Measurements from ENCODE around the gene SLC25A23.
A peak's percentile ranks its signal among the peaks of the same experiment; 100 is the strongest.

The SLC25A23 gene

GRCh38 chr19:6491802-6492592, 32.4 kb upstream of the SLC25A23 start:
- Histone ChIP-seq H3K4me3 (ENCODE audit: low read length) (no peak overlapping the region), H3K9ac (ENCODE audit: low read length) (no peak overlapping the region), H3K4me1 (ENCODE audit: control insufficient read depth, insufficient read depth, low read length) (no peaks in the 10 kb centered on the region), H3K27me3 (ENCODE audit: control insufficient read depth, insufficient read depth, low read length) (no peaks in the 10 kb centered on the region), H3K36me3 (ENCODE audit: control insufficient read depth, insufficient read depth, low read length) (no peaks in the 10 kb centered on the region), H3K27ac (ENCODE audit: low read depth, low read length) (no peak overlapping the region)

GRCh38 chr19:6490134-6490533, 30.5 kb upstream of the SLC25A23 start:
- no peak overlapping the region for H3K4me3 ChIP-seq (ENCODE audit: low read length)
- no peak overlapping the region for H3K9ac ChIP-seq (ENCODE audit: low read length)
- H3K27me3 ChIP-seq (ENCODE audit: control insufficient read depth, insufficient read depth, low read length), result no peaks in the 10 kb centered on the region
- H3K27ac ChIP-seq (ENCODE audit: low read depth, low read length), result no peak overlapping the region
- H3K4me1 ChIP-seq (ENCODE audit: control insufficient read depth, insufficient read depth, low read length), result no peaks in the 10 kb centered on the region
- H3K36me3 ChIP-seq (ENCODE audit: control insufficient read depth, insufficient read depth, low read length), result no peaks in the 10 kb centered on the region

- Histone ChIP-seq H3K27ac (ENCODE audit: low read depth, low read length) (no peak overlapping the region), H3K4me1 (ENCODE audit: control insufficient read depth, insufficient read depth, low read length) (no peaks in the 10 kb centered on the region), H3K4me3 (ENCODE audit: low read length) (peak overlapping the region; percentile 33), H3K36me3 (ENCODE audit: control insufficient read depth, insufficient read depth, low read length) (no peaks in the 10 kb centered on the region), H3K27me3 (ENCODE audit: control insufficient read depth, insufficient read depth, low read length) (no peaks in the 10 kb centered on the region), H3K9ac (ENCODE audit: low read length) (no peak overlapping the region)
Observed at GRCh38 chr19:6489278-6490061, 29.9 kb upstream of the SLC25A23 start.

GRCh38 chr19:6484831-6485230, 25.2 kb upstream of the SLC25A23 start:
- no peaks in the 10 kb centered on the region for H3K36me3 ChIP-seq (ENCODE audit: control insufficient read depth, insufficient read depth, low read length)
- no peak overlapping the region for H3K9ac ChIP-seq (ENCODE audit: low read length)
- H3K27me3 ChIP-seq (ENCODE audit: control insufficient read depth, insufficient read depth, low read length), result peaks cover 3% of the 10 kb centered on the region
- H3K27ac ChIP-seq (ENCODE audit: low read depth, low read length), result no peak overlapping the region
- H3K4me1 ChIP-seq (ENCODE audit: control insufficient read depth, insufficient read depth, low read length), result no peaks in the 10 kb centered on the region
- no peak overlapping the region for H3K4me3 ChIP-seq (ENCODE audit: low read length)

- no peak overlapping the region for H3K27ac ChIP-seq (ENCODE audit: low read depth, low read length)
- H3K27me3 ChIP-seq (ENCODE audit: control insufficient read depth, insufficient read depth, low read length), result peaks cover 3% of the 10 kb centered on the region
- no peak overlapping the region for H3K9ac ChIP-seq (ENCODE audit: low read length)
- no peak overlapping the region for H3K4me3 ChIP-seq (ENCODE audit: low read length)
- H3K4me1 ChIP-seq (ENCODE audit: control insufficient read depth, insufficient read depth, low read length), result no peaks in the 10 kb centered on the region
- H3K36me3 ChIP-seq (ENCODE audit: control insufficient read depth, insufficient read depth, low read length), result no peaks in the 10 kb centered on the region
Observed at GRCh38 chr19:6484230-6484629, 24.6 kb upstream of the SLC25A23 start.

- H3K27me3 ChIP-seq (ENCODE audit: control insufficient read depth, insufficient read depth, low read length), result peaks cover 3% of the 10 kb centered on the region
- H3K36me3 ChIP-seq (ENCODE audit: control insufficient read depth, insufficient read depth, low read length), result no peaks in the 10 kb centered on the region
- no peak overlapping the region for H3K4me3 ChIP-seq (ENCODE audit: low read length)
- no peak overlapping the region for H3K9ac ChIP-seq (ENCODE audit: low read length)
- no peak overlapping the region for H3K27ac ChIP-seq (ENCODE audit: low read depth, low read length)
- no peaks in the 10 kb centered on the region for H3K4me1 ChIP-seq (ENCODE audit: control insufficient read depth, insufficient read depth, low read length)
Observed at GRCh38 chr19:6483235-6483634, 23.6 kb upstream of the SLC25A23 start.

- H3K27ac ChIP-seq (ENCODE audit: low read depth, low read length), result no peak overlapping the region
- H3K4me1 ChIP-seq (ENCODE audit: control insufficient read depth, insufficient read depth, low read length), result no peaks in the 10 kb centered on the region
- H3K36me3 ChIP-seq (ENCODE audit: control insufficient read depth, insufficient read depth, low read length), result no peaks in the 10 kb centered on the region
- no peak overlapping the region for H3K9ac ChIP-seq (ENCODE audit: low read length)
- peak overlapping the region; percentile 52 for H3K4me3 ChIP-seq (ENCODE audit: low read length)
- peaks cover 3% of the 10 kb centered on the region for H3K27me3 ChIP-seq (ENCODE audit: control insufficient read depth, insufficient read depth, low read length)
Observed at GRCh38 chr19:6482343-6482686, 22.7 kb upstream of the SLC25A23 start.

GRCh38 chr19:6481541-6482342, 22.1 kb upstream of the SLC25A23 start, which contains the start of gene DENND1C:
DENND1C (minus strand) TSS chr19:6481787; CDS start chr19:6481695, 92 bp downstream.
- Histone ChIP-seq H3K36me3 (ENCODE audit: control insufficient read depth, insufficient read depth, low read length) (no peaks in the 10 kb centered on the region), H3K27ac (ENCODE audit: low read depth, low read length) (no peak within 1 kb of the TSS), H3K27me3 (ENCODE audit: control insufficient read depth, insufficient read depth, low read length) (peaks cover 7% of the 10 kb centered on the region), H3K4me1 (ENCODE audit: control insufficient read depth, insufficient read depth, low read length) (no peaks in the 10 kb centered on the region), H3K9ac (ENCODE audit: low read length) (peak within 1 kb of the TSS; percentile 38), H3K4me3 (ENCODE audit: low read length) (peak within 1 kb of the TSS; percentile 52)

GRCh38 chr19:6480848-6481415, 21.3 kb upstream of the SLC25A23 start:
- Histone ChIP-seq H3K27ac (ENCODE audit: low read depth, low read length) (no peak overlapping the region), H3K4me3 (ENCODE audit: low read length) (peak overlapping the region; percentile 52)

GRCh38 chr19:6479836-6480398, 20.3 kb upstream of the SLC25A23 start:
- Histone ChIP-seq H3K4me1 (ENCODE audit: control insufficient read depth, insufficient read depth, low read length) (no peaks in the 10 kb centered on the region), H3K27ac (ENCODE audit: low read depth, low read length) (no peak overlapping the region), H3K36me3 (ENCODE audit: control insufficient read depth, insufficient read depth, low read length) (no peaks in the 10 kb centered on the region), H3K4me3 (ENCODE audit: low read length) (no peak overlapping the region), H3K9ac (ENCODE audit: low read length) (no peak overlapping the region), H3K27me3 (ENCODE audit: control insufficient read depth, insufficient read depth, low read length) (peaks cover 18% of the 10 kb centered on the region)

More at GRCh38 chr19:6480848-6481415, 21.3 kb upstream of the SLC25A23 start:
- Histone ChIP-seq H3K4me1 (ENCODE audit: control insufficient read depth, insufficient read depth, low read length) (no peaks in the 10 kb centered on the region), H3K36me3 (ENCODE audit: control insufficient read depth, insufficient read depth, low read length) (no peaks in the 10 kb centered on the region), H3K9ac (ENCODE audit: low read length) (peak overlapping the region; percentile 38), H3K27me3 (ENCODE audit: control insufficient read depth, insufficient read depth, low read length) (peaks cover 11% of the 10 kb centered on the region)

GRCh38 chr19:6478815-6479214, 19.2 kb upstream of the SLC25A23 start:
- Histone ChIP-seq H3K4me1 (ENCODE audit: control insufficient read depth, insufficient read depth, low read length) (no peaks in the 10 kb centered on the region), H3K4me3 (ENCODE audit: low read length) (no peak overlapping the region), H3K27ac (ENCODE audit: low read depth, low read length) (no peak overlapping the region), H3K36me3 (ENCODE audit: control insufficient read depth, insufficient read depth, low read length) (no peaks in the 10 kb centered on the region), H3K27me3 (ENCODE audit: control insufficient read depth, insufficient read depth, low read length) (peaks cover 18% of the 10 kb centered on the region), H3K9ac (ENCODE audit: low read length) (no peak overlapping the region)
